HepG2 (cell line): Measurements from ENCODE around the gene PCSK7.

Source experiments
- E2F5 ChIP-seq: sonication (generic); formaldehyde crosslinking; conservative IDR thresholded peaks from 2 replicates; pipeline ENCODE4 v1.4.0; 2020; ENCODE audit warnings: missing genetic modification reagents
- GTF3A ChIP-seq: sonication (generic); formaldehyde crosslinking; conservative IDR thresholded peaks from 2 replicates; pipeline ENCODE4 v1.4.0; 2020; ENCODE audit warnings: mild to moderate bottlenecking, missing genetic modification reagents
- JUN ChIP-seq: sonication (generic); formaldehyde crosslinking; IDR thresholded peaks from 2 replicates; pipeline ENCODE4 v1.4.0; 2020; ENCODE audit warnings: mild to moderate bottlenecking, missing genetic modification reagents
- MLLT10 ChIP-seq: sonication (generic); formaldehyde crosslinking; IDR thresholded peaks from 2 replicates; pipeline ENCODE4 v1.4.0; 2020; ENCODE audit warnings: missing genetic modification reagents
- MYNN ChIP-seq: sonication (generic); formaldehyde crosslinking; IDR thresholded peaks from 2 replicates; pipeline ENCODE4 v1.4.0; 2020; ENCODE audit warnings: mild to moderate bottlenecking, low read depth, missing genetic modification reagents
- RBM22 ChIP-seq: fragments of 200-400 bp; formaldehyde crosslinking; optimal IDR thresholded peaks from 2 replicates; pipeline ENCODE3; 2017; ENCODE audit warnings: mild to moderate bottlenecking, low read length, moderate library complexity
- SUZ12 ChIP-seq: fragments of 150-350 bp; IDR thresholded peaks from 2 replicates; pipeline ENCODE4 v1.6.1; 2014; ENCODE audit warnings: low read depth, low read length
- ZBTB38 ChIP-seq: sonication (generic); formaldehyde crosslinking; IDR thresholded peaks from 2 replicates; pipeline ENCODE4 v1.5.1; 2020; ENCODE audit warnings: mild to moderate bottlenecking, missing genetic modification reagents
- ZNF670 ChIP-seq: sonication (generic); formaldehyde crosslinking; IDR thresholded peaks from 2 replicates; pipeline ENCODE4 v1.8.0; 2022; ENCODE audit warnings: mild to moderate bottlenecking, missing genetic modification reagents, borderline replicate concordance
- TF ChIP-seq, protein P1 (sequence below): sonication (generic); formaldehyde crosslinking; IDR thresholded peaks from 2 replicates; pipeline ENCODE4 v1.5.0; 2020; ENCODE audit warnings: mild to moderate bottlenecking, missing genetic modification reagents, moderate library complexity
- TF ChIP-seq, protein P2 (sequence below): IDR thresholded peaks from 2 replicates; pipeline ENCODE4 v1.6.1; 2012; ENCODE audit warnings: inconsistent platforms
- TF ChIP-seq, protein P3 (sequence below): sonication (generic); formaldehyde crosslinking; IDR thresholded peaks from 2 replicates; pipeline ENCODE4 v1.9.0; 2022; ENCODE audit warnings: missing genetic modification reagents, mild to moderate bottlenecking, borderline replicate concordance

- no peak for TF ChIP-seq ZBTB38 (CRISPR knock-in tag)
- no peak for TF ChIP-seq SUZ12
- TF ChIP-seq ZNF670 (CRISPR knock-in tag) = no peak
- TF ChIP-seq, protein P1, sequence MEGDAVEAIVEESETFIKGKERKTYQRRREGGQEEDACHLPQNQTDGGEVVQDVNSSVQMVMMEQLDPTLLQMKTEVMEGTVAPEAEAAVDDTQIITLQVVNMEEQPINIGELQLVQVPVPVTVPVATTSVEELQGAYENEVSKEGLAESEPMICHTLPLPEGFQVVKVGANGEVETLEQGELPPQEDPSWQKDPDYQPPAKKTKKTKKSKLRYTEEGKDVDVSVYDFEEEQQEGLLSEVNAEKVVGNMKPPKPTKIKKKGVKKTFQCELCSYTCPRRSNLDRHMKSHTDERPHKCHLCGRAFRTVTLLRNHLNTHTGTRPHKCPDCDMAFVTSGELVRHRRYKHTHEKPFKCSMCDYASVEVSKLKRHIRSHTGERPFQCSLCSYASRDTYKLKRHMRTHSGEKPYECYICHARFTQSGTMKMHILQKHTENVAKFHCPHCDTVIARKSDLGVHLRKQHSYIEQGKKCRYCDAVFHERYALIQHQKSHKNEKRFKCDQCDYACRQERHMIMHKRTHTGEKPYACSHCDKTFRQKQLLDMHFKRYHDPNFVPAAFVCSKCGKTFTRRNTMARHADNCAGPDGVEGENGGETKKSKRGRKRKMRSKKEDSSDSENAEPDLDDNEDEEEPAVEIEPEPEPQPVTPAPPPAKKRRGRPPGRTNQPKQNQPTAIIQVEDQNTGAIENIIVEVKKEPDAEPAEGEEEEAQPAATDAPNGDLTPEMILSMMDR = no peak
- no peak for TF ChIP-seq JUN (CRISPR knock-in tag)
- TF ChIP-seq, protein P2, sequence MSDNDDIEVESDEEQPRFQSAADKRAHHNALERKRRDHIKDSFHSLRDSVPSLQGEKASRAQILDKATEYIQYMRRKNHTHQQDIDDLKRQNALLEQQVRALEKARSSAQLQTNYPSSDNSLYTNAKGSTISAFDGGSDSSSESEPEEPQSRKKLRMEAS = no peak
- no peak for TF ChIP-seq RBM22
- no peak for TF ChIP-seq MYNN (CRISPR knock-in tag)
- TF ChIP-seq E2F5 = no peak
- no peak for TF ChIP-seq GTF3A
- no peak for TF ChIP-seq MLLT10 (CRISPR knock-in tag)
- TF ChIP-seq, protein P3, sequence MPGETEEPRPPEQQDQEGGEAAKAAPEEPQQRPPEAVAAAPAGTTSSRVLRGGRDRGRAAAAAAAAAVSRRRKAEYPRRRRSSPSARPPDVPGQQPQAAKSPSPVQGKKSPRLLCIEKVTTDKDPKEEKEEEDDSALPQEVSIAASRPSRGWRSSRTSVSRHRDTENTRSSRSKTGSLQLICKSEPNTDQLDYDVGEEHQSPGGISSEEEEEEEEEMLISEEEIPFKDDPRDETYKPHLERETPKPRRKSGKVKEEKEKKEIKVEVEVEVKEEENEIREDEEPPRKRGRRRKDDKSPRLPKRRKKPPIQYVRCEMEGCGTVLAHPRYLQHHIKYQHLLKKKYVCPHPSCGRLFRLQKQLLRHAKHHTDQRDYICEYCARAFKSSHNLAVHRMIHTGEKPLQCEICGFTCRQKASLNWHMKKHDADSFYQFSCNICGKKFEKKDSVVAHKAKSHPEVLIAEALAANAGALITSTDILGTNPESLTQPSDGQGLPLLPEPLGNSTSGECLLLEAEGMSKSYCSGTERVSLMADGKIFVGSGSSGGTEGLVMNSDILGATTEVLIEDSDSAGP (CRISPR knock-in tag) = no peak
Observed at GRCh38 chr11:117157507-117157906, 74.4 kb downstream of the PCSK7 start.
